ENCODE measurements around the gene PXMP4. TPM values are rescaled to one million over a fixed set of nuclear protein-coding genes. Genes with fewer than 3 reads are reported as not detected.

PXMP4 gene
- total and polyA plus RNA-seq, 9 of the 15 experiments (the other 6 are each of a cell fraction or from before 2014, with no cell fraction given): 4.8 to 29.1 (median 6.8) TPM

- TF ChIP-seq PATZ1 (CRISPR knock-in tag; IDR thresholded peaks at IDR 0.05; ENCODE audit: borderline replicate concordance) (no peak), ZKSCAN8 (CRISPR knock-in tag; IDR thresholded peaks at IDR 0.05) (no peak), SMC3 (conservative IDR thresholded peaks at IDR 0.05; ENCODE audit: insufficient read depth, low read depth, low read length) (peak; percentile 93), SP1 (CRISPR knock-in tag; IDR thresholded peaks at IDR 0.05) (peak; percentile 15; the same call in 1 of the 2 replicates), AFF1 (IDR thresholded peaks at IDR 0.05; ENCODE audit: low read depth in 1 of 2, partially characterized antibody in 2 of 2) (peak in 1 of 2 experiments; percentile 12), CC2D1A (IDR thresholded peaks at IDR 0.05) (0 out of 2 replicates have a peak, but pooled peaks have one; percentile 57), MAFF (IDR thresholded peaks at IDR 0.05; ENCODE audit: low read length) (no peak), ZBTB7A (IDR thresholded peaks at IDR 0.05; ENCODE audit: borderline replicate concordance, control insufficient read depth, low read depth, low read length) (peak; percentile 35; the same call in 1 of the 2 replicates), HMGN3 (IDR thresholded peaks at IDR 0.05; ENCODE audit: borderline replicate concordance, extremely low read depth, insufficient read length, low read depth, low read length) (peak; percentile 23), CEBPG (CRISPR knock-in tag; IDR thresholded peaks at IDR 0.05) (no peak), CEBPG (tag; conservative IDR thresholded peaks at IDR 0.05 in 1 of 2, IDR thresholded peaks at IDR 0.05 in 1 of 2) (no peak)
- TF ChIP-seq, protein P1, sequence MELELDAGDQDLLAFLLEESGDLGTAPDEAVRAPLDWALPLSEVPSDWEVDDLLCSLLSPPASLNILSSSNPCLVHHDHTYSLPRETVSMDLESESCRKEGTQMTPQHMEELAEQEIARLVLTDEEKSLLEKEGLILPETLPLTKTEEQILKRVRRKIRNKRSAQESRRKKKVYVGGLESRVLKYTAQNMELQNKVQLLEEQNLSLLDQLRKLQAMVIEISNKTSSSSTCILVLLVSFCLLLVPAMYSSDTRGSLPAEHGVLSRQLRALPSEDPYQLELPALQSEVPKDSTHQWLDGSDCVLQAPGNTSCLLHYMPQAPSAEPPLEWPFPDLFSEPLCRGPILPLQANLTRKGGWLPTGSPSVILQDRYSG (tag; conservative IDR thresholded peaks at IDR 0.05; ENCODE audit: low read depth): no peak
Observed at GRCh38 chr20:33653218-33653899, 66.8 kb downstream of the PXMP4 start (continued).
